ENCODE data around the gene AUP1. TPM values are rescaled to one million over a fixed set of nuclear protein-coding genes. Genes with fewer than 3 reads are reported as not detected.

The AUP1 gene
- total RNA-seq, 1 donor from 2014 or later: 99.5 TPM

GRCh38 chr2:74498500-74499266 is 30.8 kb downstream of the AUP1 start:
- DNase-seq: peak; percentile 34
- no peak for TF ChIP-seq CTCF (IDR thresholded peaks at IDR 0.05; ENCODE audit: partially characterized antibody, unreplicated experiment)
- Mint-ChIP-seq H3K9me3 (ENCODE audit: unreplicated experiment) (peaks cover 9% of the 10 kb centered on the region), H3K36me3 (ENCODE audit: unreplicated experiment) (peaks cover 8% of the 10 kb centered on the region), H3K4me1 (ENCODE audit: low read depth, unreplicated experiment) (peaks cover 15% of the 10 kb centered on the region), H3K27me3 (ENCODE audit: unreplicated experiment) (peaks cover 25% of the 10 kb centered on the region), H3K27ac (ENCODE audit: unreplicated experiment) (no peak overlapping the region), H3K4me3 (ENCODE audit: unreplicated experiment) (peak overlapping the region; percentile 86)

DNA sequence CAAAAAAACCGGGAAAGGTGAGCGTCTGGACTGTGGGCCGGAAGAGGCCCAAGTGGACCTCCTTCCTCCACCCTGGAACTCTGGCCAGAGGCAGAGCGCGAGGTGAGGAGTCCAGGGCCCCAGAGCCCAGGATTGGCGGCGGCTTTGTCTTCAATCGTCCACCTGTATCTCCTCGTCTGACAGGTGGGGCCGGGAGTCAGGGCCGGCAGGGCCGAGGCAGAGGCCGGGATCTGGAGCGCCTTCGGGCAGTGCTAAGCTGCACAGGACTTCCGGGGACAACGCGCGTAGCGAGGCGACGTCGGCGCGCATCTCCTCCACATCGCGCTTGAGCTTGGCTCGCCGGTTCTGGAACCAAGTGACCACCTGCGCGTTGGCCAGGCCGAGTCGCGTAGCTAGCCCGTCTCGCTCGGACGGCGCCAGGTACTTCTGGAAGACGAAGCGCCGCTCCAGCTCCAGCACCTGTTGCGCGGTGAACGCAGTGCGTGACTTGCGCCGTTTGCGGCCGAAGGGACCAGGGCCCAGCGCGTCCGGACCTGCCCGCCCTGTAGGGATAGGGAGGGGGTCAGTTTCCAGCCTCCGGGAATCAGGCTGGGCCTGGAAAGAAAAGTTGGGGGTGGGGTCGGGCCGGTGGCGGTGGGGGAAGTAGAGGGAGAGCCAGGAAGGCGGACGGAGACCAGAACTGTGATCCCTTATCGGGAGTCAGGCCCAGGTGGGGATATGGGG is 31.6 kb downstream of the AUP1 start:
- H3K4me3 Mint-ChIP-seq (ENCODE audit: unreplicated experiment): peak overlapping the region; percentile 86
- peaks cover 9% of the 10 kb centered on the region for H3K9me3 Mint-ChIP-seq (ENCODE audit: unreplicated experiment)
- no peak for TF ChIP-seq CTCF (IDR thresholded peaks at IDR 0.05; ENCODE audit: partially characterized antibody, unreplicated experiment)
- DNase-seq: peak; percentile 32
- peaks cover 24% of the 10 kb centered on the region for H3K27me3 Mint-ChIP-seq (ENCODE audit: unreplicated experiment)
- H3K4me1 Mint-ChIP-seq (ENCODE audit: low read depth, unreplicated experiment): peaks cover 15% of the 10 kb centered on the region
- peaks cover 8% of the 10 kb centered on the region for H3K36me3 Mint-ChIP-seq (ENCODE audit: unreplicated experiment)
- no peak overlapping the region for H3K27ac Mint-ChIP-seq (ENCODE audit: unreplicated experiment)

DNA sequence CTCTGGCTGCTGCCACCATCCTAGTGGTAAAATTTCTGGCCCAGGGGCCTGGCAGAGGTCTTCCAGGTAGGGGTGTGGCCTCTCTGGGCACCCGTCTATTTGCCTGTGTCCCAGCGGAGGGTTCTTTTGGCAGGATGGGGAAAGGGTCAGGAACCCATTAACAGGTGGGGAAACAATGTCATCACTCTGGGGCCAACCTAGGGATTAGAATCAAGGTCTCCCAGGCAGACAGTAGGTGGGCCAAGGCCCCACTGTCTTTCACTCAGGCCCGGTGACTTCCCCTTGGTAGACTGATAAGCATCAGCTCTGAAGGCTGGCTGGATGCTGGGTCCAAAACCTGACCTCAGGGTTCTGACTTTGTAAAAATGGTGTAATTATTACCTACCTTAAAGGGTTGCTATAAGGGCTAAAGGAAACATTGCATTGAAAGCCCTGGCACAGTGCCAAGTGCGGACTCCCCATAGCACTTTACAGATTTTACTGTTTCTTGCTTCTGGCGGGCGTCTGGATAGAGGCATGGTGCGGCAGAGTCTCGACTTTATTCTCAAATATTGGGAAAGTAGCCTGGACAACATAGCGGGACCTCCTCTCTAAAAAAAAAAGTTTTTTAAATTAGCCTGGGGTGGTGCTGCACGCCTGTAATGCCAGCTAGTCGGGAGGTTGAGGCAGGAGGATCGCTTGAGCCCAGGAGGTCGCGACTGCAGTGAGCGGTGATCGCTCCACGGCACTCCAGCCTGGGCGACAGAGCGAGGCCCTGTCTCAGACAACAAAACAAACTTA is 32.3 kb downstream of the AUP1 start:
- Mint-ChIP-seq H3K27ac (ENCODE audit: unreplicated experiment) (no peak overlapping the region), H3K36me3 (ENCODE audit: unreplicated experiment) (peaks cover 8% of the 10 kb centered on the region), H3K4me1 (ENCODE audit: low read depth, unreplicated experiment) (peaks cover 15% of the 10 kb centered on the region), H3K27me3 (ENCODE audit: unreplicated experiment) (peaks cover 21% of the 10 kb centered on the region), H3K4me3 (ENCODE audit: unreplicated experiment) (peak overlapping the region; percentile 86), H3K9me3 (ENCODE audit: unreplicated experiment) (peaks cover 5% of the 10 kb centered on the region)
- no peak for DNase-seq
- TF ChIP-seq CTCF (IDR thresholded peaks at IDR 0.05; ENCODE audit: partially characterized antibody, unreplicated experiment): no peak

GRCh38 chr2:74495440-74495839 is 34.1 kb downstream of the AUP1 start:
- peaks cover 14% of the 10 kb centered on the region for H3K27me3 Mint-ChIP-seq (ENCODE audit: unreplicated experiment)
- H3K27ac Mint-ChIP-seq (ENCODE audit: unreplicated experiment): no peak overlapping the region
- H3K36me3 Mint-ChIP-seq (ENCODE audit: unreplicated experiment): peaks cover 8% of the 10 kb centered on the region
- peaks cover 6% of the 10 kb centered on the region for H3K4me1 Mint-ChIP-seq (ENCODE audit: low read depth, unreplicated experiment)
- no peak overlapping the region for H3K4me3 Mint-ChIP-seq (ENCODE audit: unreplicated experiment)
- TF ChIP-seq CTCF (IDR thresholded peaks at IDR 0.05; ENCODE audit: partially characterized antibody, unreplicated experiment): no peak
- no peak for DNase-seq
- peaks cover 2% of the 10 kb centered on the region for H3K9me3 Mint-ChIP-seq (ENCODE audit: unreplicated experiment)

Data from glutamatergic neuron (in vitro differentiated cells).